Common myeloid progenitor, CD34-positive (primary cell): ENCODE data around the gene PTPRN.

Experiments used
- CTCF ChIA-PET: fragments of 350-600 bp; sonication (Branson Sonifier 250); formaldehyde crosslinking; loops from one replicate; lab custom pipeline; 2021; ENCODE audit warnings: antibody characterized with exemption; lab: Charles Lee
- POLR2A ChIA-PET: fragments of 350-600 bp; sonication (Branson Sonifier 250); formaldehyde crosslinking; loops from one replicate; lab custom pipeline; 2021; ENCODE audit warnings: antibody characterized with exemption; lab: Charles Lee
- DNase-seq, 3 donors: peaks; one replicate each; pipeline versions ENCODE4 v3.0.0 to v3.0.0-alpha.2; 2013
- H3K27ac ChIP-seq, 2 experiments: 1 replicate in 1 of 2; 2 replicates in 1 of 2; pipeline ENCODE4 v1.7.0; 2013; ENCODE audit warnings: inconsistent platforms in 2 of 2, low read length in 2 of 2, mild to moderate bottlenecking in 2 of 2, low read depth in 1 of 2, moderate library complexity in 1 of 2; ENCODE audit not compliant: severe bottlenecking in 2 of 2, insufficient read depth in 1 of 2, poor library complexity in 1 of 2
- H3K27me3 ChIP-seq, 5 experiments: replicated peaks in 2 of 5; 1 replicate in 3 of 5; 2 replicates in 2 of 5; pipeline versions ENCODE4 v1.6.1 to v1.7.0; 2013; ENCODE audit warnings: low read length in 4 of 5, mild to moderate bottlenecking in 2 of 5, moderate library complexity in 2 of 5, inconsistent platforms in 1 of 5; ENCODE audit not compliant: insufficient read depth in 5 of 5, control insufficient read depth in 4 of 5
- H3K36me3 ChIP-seq, 4 experiments: 1 replicate in 2 of 4; 2 replicates in 2 of 4; pipeline versions ENCODE4 v1.6.1 to v1.7.0; 2013; ENCODE audit warnings: low read length in 3 of 4, control low read depth in 1 of 4, mild to moderate bottlenecking in 1 of 4; ENCODE audit not compliant: control insufficient read depth in 4 of 4, insufficient read depth in 4 of 4
- H3K4me1 ChIP-seq, 4 experiments: 1 replicate in 3 of 4; 2 replicates in 1 of 4; pipeline versions ENCODE4 v1.6.1 to v1.7.1; 2013; ENCODE audit warnings: low read length in 3 of 4, mild to moderate bottlenecking in 3 of 4, control low read depth in 1 of 4, inconsistent platforms in 1 of 4, moderate library complexity in 1 of 4; ENCODE audit not compliant: control insufficient read depth in 4 of 4, insufficient read depth in 4 of 4; ENCODE audit errors: control extremely low read depth in 1 of 4
- H3K4me3 ChIP-seq, 7 experiments: 1 replicate in 4 of 7; 2 replicates in 3 of 7; pipeline versions ENCODE4 v1.5.1 to v1.7.0; 2013; ENCODE audit warnings: mild to moderate bottlenecking in 7 of 7, low read length in 6 of 7, moderate library complexity in 6 of 7, inconsistent platforms in 2 of 7, low read depth in 2 of 7, control low read depth in 1 of 7; ENCODE audit not compliant: insufficient read depth in 4 of 7, control insufficient read depth in 1 of 7; ENCODE audit errors: extremely low read depth in 1 of 7
- H3K9me3 ChIP-seq, 5 experiments: 1 replicate in 4 of 5; 2 replicates in 1 of 5; pipeline versions ENCODE4 v1.6.1 to v1.7.1; 2013; ENCODE audit warnings: low read length in 4 of 5, mild to moderate bottlenecking in 2 of 5, inconsistent platforms in 1 of 5, low read depth in 1 of 5, moderate library complexity in 1 of 5; ENCODE audit not compliant: control insufficient read depth in 4 of 5, insufficient read depth in 2 of 5; ENCODE audit errors: control extremely low read depth in 1 of 5
- WGBS: methylation state at CpG from one replicate; pipeline ENCODE4 v1.1.5; 2013; ENCODE audit not compliant: insufficient coverage; 5-methylcytosine and 5-hydroxymethylcytosine counted together

Gene PTPRN

GRCh38 chr2:219299372-219299760 is 9.8 kb downstream of the PTPRN start:
- peaks cover 0 to 9% (median 8%) of the 10 kb centered on the region in 4 experiments for H3K4me1 ChIP-seq
- H3K27me3 ChIP-seq, result peaks cover under 1 to 52% (median 25%) of the 10 kb centered on the region in 5 experiments
- ChIA-PET CTCF (interaction anchor here (0.6 to 14.8 kb wide), 17 partner anchors 9 to 282 kb away, joined by 3 to 381 read pairs (median 3); partner anchors contain the start of genes DNAJB2, NHEJ1 and TUBA4A), POLR2A (interaction anchor here (1.0 kb wide), 1 partner anchor 13 kb away, joined by 3 read pairs; no protein-coding TSS in a partner anchor)
- H3K36me3 ChIP-seq, result no peaks in the 10 kb centered on the region
- no peak for DNase-seq
- H3K4me3 ChIP-seq, result no peak overlapping the region
- 87% methylated on average over 6 of the region's 6 CpGs for WGBS
- no peak overlapping the region for H3K27ac ChIP-seq
- H3K9me3 ChIP-seq, result no peaks in the 10 kb centered on the region

- peaks cover 0 to 51% (median 25%) of the 10 kb centered on the region in 5 experiments for H3K27me3 ChIP-seq
- POLR2A ChIA-PET, result no interaction called here
- H3K4me1 ChIP-seq, result peaks cover 0 to 14% (median 13%) of the 10 kb centered on the region in 4 experiments
- WGBS, result 19% methylated on average over 13 of the region's 15 CpGs
- no peaks in the 10 kb centered on the region for H3K36me3 ChIP-seq
- H3K9me3 ChIP-seq, result no peaks in the 10 kb centered on the region
- no peak overlapping the region for H3K4me3 ChIP-seq
- CTCF ChIA-PET, result interaction anchor here (0.6 to 14.8 kb wide), 15 partner anchors 9 to 282 kb away, joined by 3 to 381 read pairs (median 4); partner anchors contain the start of genes DNAJB2, NHEJ1 and TUBA4A
- peak; percentile 70 to 87 (median 80) for DNase-seq
- H3K27ac ChIP-seq, result no peak overlapping the region
These were observed 10.3 kb downstream of the PTPRN start for GRCh38 chr2:219298759-219299371.

- no peaks in the 10 kb centered on the region for H3K36me3 ChIP-seq
- peaks cover 0 to 14% (median 14%) of the 10 kb centered on the region in 4 experiments for H3K4me1 ChIP-seq
- 88% methylated on average over 11 of the region's 14 CpGs for WGBS
- H3K9me3 ChIP-seq, result no peaks in the 10 kb centered on the region
- H3K27me3 ChIP-seq, result peaks cover 0 to 42% (median 23%) of the 10 kb centered on the region in 5 experiments
- DNase-seq, result no peak
- ChIA-PET POLR2A (no interaction called here), CTCF (interaction anchor here (1.1 to 14.8 kb wide), 7 partner anchors 16 to 176 kb away, joined by 3 to 381 read pairs (median 4); partner anchors contain the start of gene DNAJB2)
- H3K4me3 ChIP-seq, result no peak overlapping the region
- no peak overlapping the region for H3K27ac ChIP-seq
These were observed 11.3 kb downstream of the PTPRN start for GRCh38 chr2:219297766-219298456.

- Histone ChIP-seq H3K36me3 (no peaks in the 10 kb centered on the region), H3K27ac (no peak overlapping the region), H3K4me3 (no peak overlapping the region), H3K27me3 (peaks cover 0 to 31% (median 19%) of the 10 kb centered on the region in 5 experiments), H3K4me1 (peaks cover 0 to 14% (median 14%) of the 10 kb centered on the region in 4 experiments), H3K9me3 (no peaks in the 10 kb centered on the region)
- WGBS, result 96% methylated on average over 22 of the region's 25 CpGs
- DNase-seq, result no peak
- ChIA-PET CTCF (interaction anchor here (1.2 to 14.8 kb wide), 7 partner anchors 17 to 140 kb away, joined by 3 to 381 read pairs (median 7); partner anchors contain the start of genes ANKZF1, ATG9A, DNAJB2 and NHEJ1), POLR2A (no interaction called here)
These were observed 12.4 kb downstream of the PTPRN start for GRCh38 chr2:219296631-219297391.

- ChIA-PET POLR2A (no interaction called here), CTCF (interaction anchor here (1.3 to 14.8 kb wide), 16 partner anchors 18 to 246 kb away, joined by 3 to 381 read pairs (median 5); partner anchors contain the start of genes ANKZF1, ATG9A, CNPPD1 and DNAJB2)
- H3K27me3 ChIP-seq, result peaks cover 0 to 24% (median 13%) of the 10 kb centered on the region in 5 experiments
- 93% methylated on average over 14 of the region's 14 CpGs for WGBS
- H3K4me3 ChIP-seq, result no peak overlapping the region
- H3K4me1 ChIP-seq, result peaks cover 0 to 14% (median 14%) of the 10 kb centered on the region in 4 experiments
- DNase-seq, result no peak
- H3K9me3 ChIP-seq, result no peaks in the 10 kb centered on the region
- no peak overlapping the region for H3K27ac ChIP-seq
- no peaks in the 10 kb centered on the region for H3K36me3 ChIP-seq
These were observed 13.1 kb downstream of the PTPRN start for GRCh38 chr2:219296142-219296541.
